IgD-negative memory B cell (primary cell): ENCODE data around the gene SLC4A1AP. TPM values are rescaled to one million over a fixed set of nuclear protein-coding genes. Genes with fewer than 3 reads are reported as not detected.

Experiments used
- H3K27ac Mint-ChIP-seq, 3 donors: one replicate each; pipeline ENCODE4 v1.8.0; 2020 to 2022; ENCODE audit warnings: mild to moderate bottlenecking in 3 of 3, mixed read lengths in 3 of 3, moderate library complexity in 1 of 3
- H3K27me3 Mint-ChIP-seq: one replicate; pipeline ENCODE4 v1.8.0; 2021; ENCODE audit warnings: mixed read lengths
- H3K36me3 Mint-ChIP-seq: one replicate; pipeline ENCODE4 v1.8.0; 2020; ENCODE audit warnings: mild to moderate bottlenecking, mixed read lengths
- H3K4me1 Mint-ChIP-seq, 3 donors: one replicate each; pipeline ENCODE4 v1.8.0; 2020 to 2022; ENCODE audit warnings: mixed read lengths in 3 of 3, mild to moderate bottlenecking in 1 of 3
- H3K4me3 Mint-ChIP-seq, 4 donors: one replicate each; pipeline ENCODE4 v1.8.0; 2020 to 2022; ENCODE audit warnings: mild to moderate bottlenecking in 4 of 4, mixed read lengths in 4 of 4, moderate library complexity in 3 of 4
- H3K9me3 Mint-ChIP-seq, 3 donors: one replicate each; pipeline ENCODE4 v1.8.0; 2020 to 2021; ENCODE audit warnings: mixed read lengths in 3 of 3, mild to moderate bottlenecking in 1 of 3
- polyA plus RNA-seq: library from polyadenylated mRNA; unstranded; fragments of 300-500 nt; fragmentation: Illumina TruSeq; gene quantifications from one replicate; pipeline ENCODE4 v1.2.3, GENCODE V29; 2021

Gene SLC4A1AP
- polyA plus RNA-seq, 1 donor from 2014 or later, result 20.7 TPM

DNA sequence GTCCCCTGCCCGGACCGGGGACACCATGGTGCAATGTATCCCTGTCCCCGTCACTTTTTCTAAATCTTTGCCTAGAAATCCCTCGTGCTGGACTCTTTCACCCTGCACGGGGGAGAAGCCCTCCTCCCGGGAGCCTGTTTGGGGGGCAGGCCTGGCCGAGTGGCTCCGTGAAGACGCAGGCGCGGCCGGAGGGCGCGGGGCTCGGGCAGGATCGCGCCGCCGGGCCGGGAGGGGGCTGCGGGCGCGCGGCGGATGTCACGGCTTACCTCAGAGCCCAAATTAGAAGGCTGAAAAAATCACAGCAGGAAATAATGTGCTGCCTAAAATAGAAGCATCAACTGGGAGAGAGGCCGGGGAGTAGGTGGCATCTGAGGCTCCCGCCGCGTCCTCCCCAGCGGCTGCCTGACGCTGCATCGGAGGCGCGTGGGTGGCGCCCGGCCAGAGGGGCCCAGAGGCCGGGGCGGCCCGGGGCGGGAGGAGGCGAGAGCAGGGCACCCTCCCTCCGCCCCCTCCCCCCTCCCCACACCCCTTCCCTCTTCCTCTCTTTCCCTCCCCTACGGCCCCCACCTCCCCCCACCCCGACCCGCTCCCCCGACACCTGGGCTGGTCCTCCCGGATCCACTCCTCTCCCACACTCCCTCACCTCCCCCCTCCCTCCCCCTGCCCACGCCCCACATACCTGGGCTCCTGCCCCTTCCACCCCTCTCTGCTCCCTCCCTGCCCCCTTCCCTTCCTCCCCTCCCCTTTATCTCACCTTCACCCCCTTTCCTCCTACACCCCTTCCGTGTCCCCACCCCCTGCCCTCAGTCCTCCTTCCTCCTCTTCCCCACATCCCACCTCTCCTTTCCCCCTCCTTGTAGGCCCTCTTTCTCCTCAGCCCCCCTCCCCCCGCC lies 51.9 kb downstream of the SLC4A1AP start:
- no peak overlapping the region for H3K27ac Mint-ChIP-seq
- H3K9me3 Mint-ChIP-seq, result no peaks in the 10 kb centered on the region
- H3K27me3 Mint-ChIP-seq, result peaks cover 26% of the 10 kb centered on the region

GRCh38 chr2:27716301-27717069 lies 52.8 kb downstream of the SLC4A1AP start:
- Mint-ChIP-seq H3K9me3 (no peaks in the 10 kb centered on the region), H3K36me3 (peaks cover 2% of the 10 kb centered on the region), H3K27me3 (peaks cover 29% of the 10 kb centered on the region), H3K4me1 (peaks cover 0 to 7% (median 6%) of the 10 kb centered on the region in 3 donors), H3K27ac (no peak overlapping the region), H3K4me3 (peak overlapping the region in 2 of 4 donors; percentile 19 to 80)

More for the DNA sequence above, 51.9 kb downstream of the SLC4A1AP start:
- Mint-ChIP-seq H3K4me1 (peaks cover 0 to 7% (median 6%) of the 10 kb centered on the region in 3 donors), H3K4me3 (peak overlapping the region in 2 of 4 donors; percentile 63 to 77), H3K36me3 (peaks cover 2% of the 10 kb centered on the region)

GRCh38 chr2:27717070-27717795 lies 53.5 kb downstream of the SLC4A1AP start:
- Mint-ChIP-seq H3K4me3 (peak overlapping the region in 3 of 4 donors; percentile 19 to 80 (median 30)), H3K27me3 (peaks cover 29% of the 10 kb centered on the region), H3K9me3 (no peaks in the 10 kb centered on the region), H3K4me1 (peaks cover 0 to 7% (median 6%) of the 10 kb centered on the region in 3 donors), H3K36me3 (peaks cover 2% of the 10 kb centered on the region), H3K27ac (peak overlapping the region in 1 of 3 donors; percentile 17)

DNA sequence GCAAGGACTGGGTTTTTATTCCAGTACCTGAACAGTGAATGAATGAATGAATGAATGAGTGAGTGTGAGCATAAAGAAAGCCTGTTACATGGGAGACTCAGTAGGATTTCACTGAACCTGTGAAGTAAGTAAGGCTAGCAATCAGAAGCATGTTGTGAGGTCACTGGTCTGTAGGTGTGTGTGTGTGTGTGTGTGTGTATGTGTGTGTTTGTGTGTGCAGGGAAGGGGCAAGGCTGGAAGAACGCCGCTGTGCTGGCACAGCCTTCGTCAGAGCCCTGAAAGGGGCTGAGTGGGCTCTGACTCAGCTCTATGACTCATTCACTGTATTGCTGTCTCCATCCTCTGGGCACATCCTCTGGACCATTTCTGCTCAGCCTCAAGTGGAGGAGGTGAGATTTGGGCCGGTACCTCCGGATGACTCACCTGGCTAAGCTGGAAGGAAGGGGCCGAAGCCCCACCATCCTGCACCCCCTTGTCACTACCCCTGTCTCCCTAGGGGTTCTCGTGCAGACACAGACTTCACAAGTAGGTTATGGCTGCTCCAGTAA lies 56.4 kb downstream of the SLC4A1AP start:
- Mint-ChIP-seq H3K9me3 (no peaks in the 10 kb centered on the region), H3K27ac (no peak overlapping the region), H3K4me3 (no peak overlapping the region), H3K36me3 (peaks cover 2% of the 10 kb centered on the region), H3K4me1 (peaks cover 0 to 6% (median 4%) of the 10 kb centered on the region in 3 donors), H3K27me3 (peaks cover 21% of the 10 kb centered on the region)

GRCh38 chr2:27721335-27721734 lies 57.6 kb downstream of the SLC4A1AP start:
- H3K9me3 Mint-ChIP-seq, result no peaks in the 10 kb centered on the region
- peaks cover 19% of the 10 kb centered on the region for H3K27me3 Mint-ChIP-seq
- H3K4me3 Mint-ChIP-seq, result no peak overlapping the region
- peaks cover 0 to 6% (median 4%) of the 10 kb centered on the region in 3 donors for H3K4me1 Mint-ChIP-seq
- H3K36me3 Mint-ChIP-seq, result peaks cover 2% of the 10 kb centered on the region
- H3K27ac Mint-ChIP-seq, result no peak overlapping the region

DNA sequence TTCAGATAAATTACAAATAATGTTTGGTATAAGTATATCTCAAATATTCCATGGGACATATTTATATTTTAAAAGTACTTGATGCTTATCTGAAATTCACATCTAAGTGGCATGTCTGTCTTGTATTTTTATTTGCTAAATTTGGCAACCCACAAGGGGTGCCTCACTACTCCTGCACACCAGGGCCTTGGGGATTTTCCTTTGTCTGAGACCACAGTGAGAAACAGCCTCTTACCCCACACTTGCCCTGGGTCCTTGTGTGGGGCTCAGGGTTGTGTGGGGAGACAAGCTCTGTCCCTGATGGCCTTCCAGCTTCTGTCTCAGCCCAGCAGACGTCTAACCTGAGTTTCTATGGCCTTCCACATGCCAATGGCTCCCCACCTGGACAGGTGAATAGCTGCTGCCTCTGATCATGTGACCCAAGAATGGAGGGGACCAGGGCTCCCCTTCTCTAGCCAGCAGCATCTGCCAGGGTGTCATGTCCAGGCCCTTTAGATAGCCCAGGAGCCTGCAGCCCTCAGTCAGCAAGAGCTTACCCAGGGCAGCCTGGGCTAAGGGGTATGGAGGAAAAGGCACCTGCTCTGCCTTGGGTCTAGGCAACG lies 58.3 kb downstream of the SLC4A1AP start:
- no peaks in the 10 kb centered on the region for H3K36me3 Mint-ChIP-seq
- peaks cover 0 to 1% (median 0%) of the 10 kb centered on the region in 3 donors for H3K4me1 Mint-ChIP-seq
- H3K4me3 Mint-ChIP-seq, result no peak overlapping the region
- no peaks in the 10 kb centered on the region for H3K9me3 Mint-ChIP-seq
- H3K27me3 Mint-ChIP-seq, result peaks cover 13% of the 10 kb centered on the region
- no peak overlapping the region for H3K27ac Mint-ChIP-seq

DNA sequence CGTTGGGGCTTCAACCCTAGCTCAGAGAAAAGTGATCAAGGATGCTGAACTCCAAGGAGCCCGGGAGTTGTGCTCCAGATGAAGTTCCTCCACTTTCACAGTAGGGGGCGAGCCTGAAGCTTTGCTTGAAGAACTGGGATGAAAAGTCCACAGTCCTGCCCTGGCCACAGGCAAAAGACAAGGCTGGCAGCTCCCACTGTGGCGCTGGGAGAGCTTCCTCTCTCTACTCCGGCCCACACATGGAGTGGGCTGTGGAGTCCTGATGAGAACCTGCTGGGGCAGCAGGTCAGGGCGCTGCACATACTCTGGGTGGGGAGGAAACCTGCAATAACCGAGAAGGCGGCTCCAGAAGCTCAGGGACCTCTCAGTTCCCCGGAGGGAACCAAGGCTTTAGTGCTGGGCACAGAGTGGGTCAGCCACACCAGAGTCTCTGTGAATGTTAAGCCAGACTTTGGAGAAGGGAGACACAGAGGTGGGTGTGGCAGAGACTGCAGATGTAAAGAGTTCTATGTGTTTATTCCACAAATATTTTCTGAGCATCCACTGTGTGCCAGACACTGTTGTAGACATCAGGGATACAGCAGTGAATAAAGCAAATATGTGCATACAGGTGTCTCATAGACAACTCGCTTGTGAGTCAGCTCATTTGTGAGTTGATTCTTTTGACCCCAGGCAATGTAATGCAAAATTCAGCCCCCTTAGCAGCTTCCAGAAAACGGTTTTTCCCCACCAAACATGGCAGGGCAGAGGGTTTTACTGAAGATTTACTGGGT lies 59.9 kb downstream of the SLC4A1AP start:
- Mint-ChIP-seq H3K36me3 (no peaks in the 10 kb centered on the region), H3K27ac (no peak overlapping the region), H3K4me3 (no peak overlapping the region), H3K9me3 (no peaks in the 10 kb centered on the region), H3K4me1 (no peaks in the 10 kb centered on the region), H3K27me3 (peaks cover 7% of the 10 kb centered on the region)

GRCh38 chr2:27724191-27724590 lies 60.5 kb downstream of the SLC4A1AP start:
- Mint-ChIP-seq H3K27me3 (peaks cover 7% of the 10 kb centered on the region), H3K4me3 (no peak overlapping the region), H3K9me3 (no peaks in the 10 kb centered on the region), H3K36me3 (no peaks in the 10 kb centered on the region), H3K27ac (no peak overlapping the region), H3K4me1 (no peaks in the 10 kb centered on the region)

DNA sequence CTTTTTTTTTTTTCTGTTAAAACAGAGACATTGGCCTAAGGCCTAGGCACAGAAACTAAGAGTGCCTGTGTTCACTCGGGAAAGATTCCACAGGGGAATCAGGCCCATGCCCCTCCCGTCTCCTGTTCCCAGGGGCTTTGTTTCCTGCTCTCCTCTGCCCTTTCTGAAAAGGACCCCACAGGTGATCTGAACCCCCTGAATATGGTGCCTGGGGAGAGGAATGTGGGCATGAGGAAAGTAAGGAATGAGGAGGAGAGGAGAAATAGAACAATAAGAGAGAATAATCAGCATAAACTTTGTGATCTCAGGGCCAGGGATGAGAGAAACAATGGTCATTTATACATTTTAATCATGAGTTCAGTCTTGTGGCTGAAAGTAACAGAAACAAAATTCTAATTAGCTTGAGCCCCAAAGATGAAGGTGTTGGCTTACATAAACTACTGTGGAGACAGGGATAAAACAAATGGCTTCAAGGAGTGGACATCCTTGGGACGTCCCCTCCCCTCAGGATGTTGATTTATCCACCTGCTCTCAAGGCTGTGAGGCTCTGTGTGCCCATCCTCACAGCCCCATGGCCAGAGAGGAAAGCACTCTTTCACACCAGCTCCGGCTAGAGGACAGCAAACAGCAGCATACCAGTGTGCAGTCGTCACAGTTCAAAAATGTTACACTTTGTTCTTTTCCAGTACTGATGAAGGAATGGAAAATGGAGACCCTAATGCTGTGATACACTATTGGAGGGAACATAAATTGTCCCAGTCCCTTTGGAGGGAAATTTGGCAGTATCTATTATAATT lies 61.4 kb downstream of the SLC4A1AP start:
- H3K4me1 Mint-ChIP-seq, result no peaks in the 10 kb centered on the region
- peaks cover 2% of the 10 kb centered on the region for H3K36me3 Mint-ChIP-seq
- no peak overlapping the region for H3K4me3 Mint-ChIP-seq
- no peaks in the 10 kb centered on the region for H3K9me3 Mint-ChIP-seq
- no peak overlapping the region for H3K27ac Mint-ChIP-seq
- H3K27me3 Mint-ChIP-seq, result peaks cover 7% of the 10 kb centered on the region

- peaks cover 2% of the 10 kb centered on the region for H3K27me3 Mint-ChIP-seq
- H3K4me3 Mint-ChIP-seq, result no peak overlapping the region
- H3K36me3 Mint-ChIP-seq, result peaks cover 2% of the 10 kb centered on the region
- H3K9me3 Mint-ChIP-seq, result no peaks in the 10 kb centered on the region
- peaks cover 0 to 7% (median 2%) of the 10 kb centered on the region in 3 donors for H3K4me1 Mint-ChIP-seq
- peak overlapping the region in 1 of 3 donors; percentile 76 for H3K27ac Mint-ChIP-seq
These were observed 63.6 kb downstream of the SLC4A1AP start for GRCh38 chr2:27727257-27727656.

DNA sequence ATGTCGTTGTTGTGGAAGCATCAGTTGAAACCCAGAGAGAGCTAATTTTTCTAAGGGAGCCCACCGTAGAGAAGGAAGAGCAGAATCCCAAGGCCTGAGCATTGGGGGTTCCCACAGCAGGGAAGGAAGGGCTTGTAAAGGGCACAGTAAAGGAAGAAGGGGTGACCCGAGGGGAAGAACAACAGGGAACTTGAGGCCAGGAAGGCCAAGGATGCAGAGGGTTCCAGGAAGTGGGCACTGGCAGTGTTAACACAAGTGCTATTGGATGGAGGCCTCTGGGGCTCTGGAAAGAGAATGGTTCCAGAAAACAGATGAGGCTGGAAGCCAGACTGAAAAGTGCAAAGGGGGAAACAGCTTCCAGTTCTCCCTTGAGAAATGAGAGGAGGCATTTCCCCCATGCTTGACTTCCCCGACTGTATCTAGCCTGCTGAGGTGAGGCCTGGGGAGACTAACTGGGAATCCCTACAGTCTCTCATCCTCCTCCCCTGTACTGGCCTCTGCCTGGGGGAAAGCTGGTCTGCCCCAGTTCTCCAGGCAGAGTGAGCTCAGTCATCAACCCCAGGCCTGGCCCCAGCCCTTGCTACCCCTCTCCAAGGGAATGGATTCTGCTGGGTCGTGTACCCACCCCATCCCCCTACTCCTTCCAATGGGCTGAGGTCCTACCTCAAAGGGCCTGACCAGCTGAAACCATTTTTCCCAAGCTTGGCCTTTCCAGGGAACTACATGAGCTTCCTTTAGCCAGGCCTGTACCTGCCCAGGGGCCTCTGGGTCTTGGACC lies 64.6 kb downstream of the SLC4A1AP start:
- no peak overlapping the region for H3K4me3 Mint-ChIP-seq
- peaks cover 2% of the 10 kb centered on the region for H3K27me3 Mint-ChIP-seq
- H3K9me3 Mint-ChIP-seq, result no peaks in the 10 kb centered on the region
- peaks cover 2% of the 10 kb centered on the region for H3K36me3 Mint-ChIP-seq
- no peak overlapping the region for H3K27ac Mint-ChIP-seq
- H3K4me1 Mint-ChIP-seq, result peaks cover 0 to 7% (median 2%) of the 10 kb centered on the region in 3 donors

DNA sequence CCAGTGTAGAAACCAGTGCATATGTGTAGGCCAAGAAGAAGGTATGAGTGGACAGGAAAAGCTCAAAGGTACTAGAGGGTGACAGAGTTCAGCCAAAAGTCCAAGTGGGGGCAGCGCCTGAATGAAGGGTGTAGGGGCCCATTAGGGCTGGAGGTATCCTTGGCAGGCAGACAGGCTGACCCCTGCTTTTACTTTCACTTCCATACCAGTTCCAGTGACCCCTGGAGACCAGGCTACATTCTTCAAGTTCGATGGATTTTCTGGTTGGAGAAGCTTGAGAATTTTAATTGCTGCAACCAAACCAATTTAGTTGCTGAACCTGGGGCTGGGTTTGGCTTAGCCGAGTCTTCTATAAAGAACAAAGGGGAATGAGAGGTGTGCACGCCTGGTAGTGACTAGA lies 65.5 kb downstream of the SLC4A1AP start:
- peaks cover 2% of the 10 kb centered on the region for H3K36me3 Mint-ChIP-seq
- H3K27ac Mint-ChIP-seq, result no peak overlapping the region
- H3K9me3 Mint-ChIP-seq, result no peaks in the 10 kb centered on the region
- H3K4me3 Mint-ChIP-seq, result no peak overlapping the region
- H3K4me1 Mint-ChIP-seq, result peaks cover 0 to 7% (median 2%) of the 10 kb centered on the region in 3 donors
- peaks cover 2% of the 10 kb centered on the region for H3K27me3 Mint-ChIP-seq
